ENCODE data around the gene PDPN. TPM values are rescaled to one million over a fixed set of nuclear protein-coding genes. Genes with fewer than 3 reads are reported as not detected.

PDPN gene
- total and polyA plus RNA-seq, 2 donors from 2014 or later: 4.6 to 7.4 TPM

DNA sequence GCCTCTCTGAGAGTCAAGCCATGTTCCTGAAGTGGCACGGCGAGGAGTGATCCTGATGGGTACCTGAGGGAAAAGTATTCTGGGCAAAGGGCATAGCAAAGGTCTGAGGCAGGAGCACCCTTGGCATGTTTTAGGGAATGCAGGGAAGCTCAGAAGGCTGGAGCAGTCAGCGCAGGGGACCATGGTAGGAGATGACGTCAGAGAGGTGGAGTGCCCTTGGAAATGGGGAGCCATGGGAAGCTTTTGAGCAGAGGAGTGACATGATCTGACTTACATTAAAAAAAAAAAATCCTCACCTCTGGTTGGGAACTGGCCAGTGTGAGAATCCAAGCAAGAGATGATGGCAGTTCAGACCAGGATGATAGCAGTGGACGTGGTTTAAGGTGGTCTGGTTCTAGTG is 37.2 kb downstream of the PDPN start:
- Histone ChIP-seq H3K36me3 (ENCODE audit: control insufficient read depth in 2 of 3, insufficient read depth in 3 of 3, low read length in 3 of 3) (no peaks in the 10 kb centered on the region), H3K27me3 (ENCODE audit: control insufficient read depth, insufficient read depth, low read length) (no peaks in the 10 kb centered on the region), H3K9me3 (ENCODE audit: control insufficient read depth in 2 of 3, insufficient read depth in 1 of 3, low read length in 3 of 3) (no peaks in the 10 kb centered on the region), H3K4me3 (ENCODE audit: low read length in 3 of 3) (no peak overlapping the region), H3K4me1 (ENCODE audit: control insufficient read depth in 2 of 3, insufficient read depth in 2 of 3, low read depth in 1 of 3, low read length in 3 of 3) (no peaks in the 10 kb centered on the region), H3K9ac (ENCODE audit: low read length in 3 of 3) (no peak overlapping the region), H3K27ac (ENCODE audit: low read depth in 2 of 2, low read length in 2 of 2) (no peak overlapping the region)
- TF ChIP-seq, protein P1, sequence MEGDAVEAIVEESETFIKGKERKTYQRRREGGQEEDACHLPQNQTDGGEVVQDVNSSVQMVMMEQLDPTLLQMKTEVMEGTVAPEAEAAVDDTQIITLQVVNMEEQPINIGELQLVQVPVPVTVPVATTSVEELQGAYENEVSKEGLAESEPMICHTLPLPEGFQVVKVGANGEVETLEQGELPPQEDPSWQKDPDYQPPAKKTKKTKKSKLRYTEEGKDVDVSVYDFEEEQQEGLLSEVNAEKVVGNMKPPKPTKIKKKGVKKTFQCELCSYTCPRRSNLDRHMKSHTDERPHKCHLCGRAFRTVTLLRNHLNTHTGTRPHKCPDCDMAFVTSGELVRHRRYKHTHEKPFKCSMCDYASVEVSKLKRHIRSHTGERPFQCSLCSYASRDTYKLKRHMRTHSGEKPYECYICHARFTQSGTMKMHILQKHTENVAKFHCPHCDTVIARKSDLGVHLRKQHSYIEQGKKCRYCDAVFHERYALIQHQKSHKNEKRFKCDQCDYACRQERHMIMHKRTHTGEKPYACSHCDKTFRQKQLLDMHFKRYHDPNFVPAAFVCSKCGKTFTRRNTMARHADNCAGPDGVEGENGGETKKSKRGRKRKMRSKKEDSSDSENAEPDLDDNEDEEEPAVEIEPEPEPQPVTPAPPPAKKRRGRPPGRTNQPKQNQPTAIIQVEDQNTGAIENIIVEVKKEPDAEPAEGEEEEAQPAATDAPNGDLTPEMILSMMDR (IDR thresholded peaks at IDR 0.05; ENCODE audit: borderline replicate concordance, extremely low read depth, insufficient read depth): no peak
- no peak for DNase-seq
- intact Hi-C loops (cut with DNase I): no loop called here
- no peak for FAIRE-seq

DNA sequence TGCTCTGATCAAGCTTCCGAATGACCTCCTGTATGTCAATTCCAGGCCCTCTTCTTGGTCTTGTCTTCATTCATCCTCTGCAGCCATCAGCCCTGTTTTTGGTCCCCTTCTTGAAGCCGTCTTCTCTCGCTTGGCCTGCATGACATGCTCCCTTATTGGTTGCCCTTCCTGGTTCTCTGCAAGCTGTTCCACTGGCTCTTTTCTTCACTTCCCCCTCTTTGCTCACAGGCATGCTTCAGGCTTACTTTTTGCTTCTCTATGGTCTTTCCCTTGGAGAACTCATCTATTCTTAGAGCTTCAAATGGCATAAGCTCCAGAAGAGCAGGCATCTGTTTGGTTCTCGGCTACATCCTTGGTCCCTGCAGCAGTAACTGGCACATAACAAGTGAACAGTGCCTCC is 38.8 kb downstream of the PDPN start:
- no peak for FAIRE-seq
- TF ChIP-seq, protein P1 (IDR thresholded peaks at IDR 0.05; ENCODE audit: borderline replicate concordance, extremely low read depth, insufficient read depth): no peak
- intact Hi-C loops (cut with DNase I): no loop called here

DNA sequence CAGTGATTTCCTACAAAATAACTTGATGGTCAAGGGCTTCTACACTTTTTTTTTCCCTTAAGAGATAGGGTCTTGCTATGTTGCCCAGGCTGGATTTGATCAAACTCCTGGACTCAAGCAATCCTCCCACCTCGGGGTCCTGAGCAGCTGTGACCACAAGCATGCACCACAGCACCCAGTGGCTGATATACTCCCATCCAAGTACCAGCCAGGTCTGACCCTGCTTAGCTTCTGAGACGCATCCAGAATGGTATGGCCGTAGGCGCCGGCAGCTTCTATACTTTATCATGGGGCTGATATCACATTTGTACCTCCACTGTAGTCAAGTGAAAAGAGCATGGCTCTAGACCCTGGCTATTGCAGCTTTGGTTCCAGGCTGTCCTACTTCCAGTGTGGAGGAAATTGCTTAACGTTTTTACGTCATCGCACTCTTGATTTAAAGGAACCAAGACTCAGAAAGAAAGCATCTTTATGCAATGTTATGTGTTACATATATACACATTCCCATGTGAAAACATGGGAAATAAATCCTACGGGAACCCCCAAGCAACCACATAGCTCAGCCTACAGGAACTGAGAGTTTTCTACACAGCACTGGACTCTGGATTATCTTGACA is 39.5 kb downstream of the PDPN start:
- Histone ChIP-seq H3K9me3 (ENCODE audit: control insufficient read depth in 2 of 3, insufficient read depth in 1 of 3, low read length in 3 of 3) (no peaks in the 10 kb centered on the region), H3K4me3 (ENCODE audit: low read length in 3 of 3) (no peak overlapping the region), H3K9ac (ENCODE audit: low read length in 3 of 3) (no peak overlapping the region), H3K27ac (ENCODE audit: low read depth in 2 of 2, low read length in 2 of 2) (no peak overlapping the region), H3K4me1 (ENCODE audit: control insufficient read depth in 2 of 3, insufficient read depth in 2 of 3, low read depth in 1 of 3, low read length in 3 of 3) (no peaks in the 10 kb centered on the region), H3K27me3 (ENCODE audit: control insufficient read depth, insufficient read depth, low read length) (no peaks in the 10 kb centered on the region), H3K36me3 (ENCODE audit: control insufficient read depth in 2 of 3, insufficient read depth in 3 of 3, low read length in 3 of 3) (no peaks in the 10 kb centered on the region)
- no peak for DNase-seq
- no peak for FAIRE-seq
- intact Hi-C loops (cut with DNase I): no loop called here
- TF ChIP-seq, protein P1 (IDR thresholded peaks at IDR 0.05; ENCODE audit: borderline replicate concordance, extremely low read depth, insufficient read depth): no peak

More for the DNA sequence above, 38.8 kb downstream of the PDPN start:
- no peak overlapping the region for H3K9ac ChIP-seq (ENCODE audit: low read length in 3 of 3)
- no peaks in the 10 kb centered on the region for H3K4me1 ChIP-seq (ENCODE audit: control insufficient read depth in 2 of 3, insufficient read depth in 2 of 3, low read depth in 1 of 3, low read length in 3 of 3)
- no peaks in the 10 kb centered on the region for H3K27me3 ChIP-seq (ENCODE audit: control insufficient read depth, insufficient read depth, low read length)
- no peak overlapping the region for H3K27ac ChIP-seq (ENCODE audit: low read depth in 2 of 2, low read length in 2 of 2)
- H3K36me3 ChIP-seq (ENCODE audit: control insufficient read depth in 2 of 3, insufficient read depth in 3 of 3, low read length in 3 of 3): no peaks in the 10 kb centered on the region
- no peak for DNase-seq
- no peaks in the 10 kb centered on the region for H3K9me3 ChIP-seq (ENCODE audit: control insufficient read depth in 2 of 3, insufficient read depth in 1 of 3, low read length in 3 of 3)
- no peak overlapping the region for H3K4me3 ChIP-seq (ENCODE audit: low read length in 3 of 3)

DNA sequence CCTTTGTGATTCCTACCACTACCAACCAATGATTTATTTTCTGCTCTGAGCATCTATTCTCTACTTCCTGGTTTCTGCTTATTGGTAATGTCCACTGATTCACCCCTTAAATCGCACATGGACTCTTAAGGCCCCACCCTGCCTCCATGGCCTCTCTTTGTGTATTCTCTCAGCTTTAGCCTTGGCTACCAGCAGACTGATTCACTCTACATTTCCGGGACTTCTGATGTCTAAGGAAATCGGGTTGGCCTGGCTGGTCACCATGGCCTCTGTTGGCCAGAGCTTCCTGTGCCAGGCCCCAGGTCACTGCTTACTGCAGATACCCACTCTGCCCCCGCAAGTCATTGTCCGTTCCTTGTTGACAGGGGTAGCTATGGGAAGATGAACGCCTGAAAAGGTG is 40.9 kb downstream of the PDPN start:
- TF ChIP-seq, protein P1 (IDR thresholded peaks at IDR 0.05; ENCODE audit: borderline replicate concordance, extremely low read depth, insufficient read depth): no peak
- DNase-seq (no peak), FAIRE-seq (no peak)
- no peak overlapping the region for H3K4me3 ChIP-seq (ENCODE audit: low read length in 3 of 3)
- no peaks in the 10 kb centered on the region for H3K4me1 ChIP-seq (ENCODE audit: control insufficient read depth in 2 of 3, insufficient read depth in 2 of 3, low read depth in 1 of 3, low read length in 3 of 3)
- H3K27ac ChIP-seq (ENCODE audit: low read depth in 2 of 2, low read length in 2 of 2): no peak overlapping the region
- no peaks in the 10 kb centered on the region for H3K9me3 ChIP-seq (ENCODE audit: control insufficient read depth in 2 of 3, insufficient read depth in 1 of 3, low read length in 3 of 3)
- intact Hi-C loops (cut with DNase I): no loop called here
- H3K36me3 ChIP-seq (ENCODE audit: control insufficient read depth in 2 of 3, insufficient read depth in 3 of 3, low read length in 3 of 3): no peaks in the 10 kb centered on the region
- H3K9ac ChIP-seq (ENCODE audit: low read length in 3 of 3): no peak overlapping the region
- no peaks in the 10 kb centered on the region for H3K27me3 ChIP-seq (ENCODE audit: control insufficient read depth, insufficient read depth, low read length)

Data from kidney (tissue), 14 donors.